NCI-H2227 (cell line): ENCODE measurements around the gene EIF2B4.
"Not testable (repeated sequence)": the region's sequence is repeated elsewhere in the genome, so short reads cannot be mapped to it uniquely, and the experiment has no call there.

Experiments
- DNase-seq: peaks from one replicate; lab custom pipeline; 2025; ENCODE audit not compliant: unreplicated experiment; lab: John Stamatoyannopoulos, UW

EIF2B4 gene

GRCh38 chr2:27350106-27350693 lies 19.9 kb downstream of the EIF2B4 start:
- DNase-seq = no peak

- DNase-seq = no peak
These were observed 22.5 kb downstream of the EIF2B4 start for GRCh38 chr2:27347641-27348040.

GRCh38 chr2:27336173-27336572 lies 34.0 kb downstream of the EIF2B4 start:
- no peak for DNase-seq

GRCh38 chr2:27335311-27335710 lies 34.8 kb downstream of the EIF2B4 start:
- no peak for DNase-seq

GRCh38 chr2:27324720-27325119 lies 45.4 kb downstream of the EIF2B4 start:
- no peak for DNase-seq

GRCh38 chr2:27323596-27324285 lies 46.4 kb downstream of the EIF2B4 start:
- peak; percentile 23 for DNase-seq

GRCh38 chr2:27322766-27323595 lies 47.2 kb downstream of the EIF2B4 start, which contains the start of gene MPV17:
TSS of gene MPV17 (minus strand) at chr2:27323097. CDS start at chr2:27322517, 580 bp downstream.
- DNase-seq = peak; percentile 94

- DNase-seq = no peak
These were observed 47.8 kb downstream of the EIF2B4 start for GRCh38 chr2:27322301-27322765.

- peak; percentile 35 for DNase-seq
These were observed 49.1 kb downstream of the EIF2B4 start for GRCh38 chr2:27320958-27321543.

GRCh38 chr2:27319839-27320238 lies 50.3 kb downstream of the EIF2B4 start:
- DNase-seq = not testable (repeated sequence)

- peak; percentile 32 for DNase-seq
These were observed 53.3 kb downstream of the EIF2B4 start for GRCh38 chr2:27316655-27317412.

GRCh38 chr2:27315122-27315521 lies 55.0 kb downstream of the EIF2B4 start:
- DNase-seq = no peak

GRCh38 chr2:27314709-27315108 lies 55.4 kb downstream of the EIF2B4 start:
- no peak for DNase-seq
